BLaER1 treated with 17β-estradiol and CSF1 and Interleukin-3, amounts not matched to agents 10 nM and 100 nM (cell line): ENCODE data around the gene RAD21L1.

Experiments
- H3K27ac ChIP-seq, 11 experiments: shearing (Covaris generic); formaldehyde crosslinking; 2 replicates each; pipeline ENCODE4 v1.8.1; 2022
- H3K27me3 ChIP-seq, 11 experiments: shearing (Covaris generic); formaldehyde crosslinking; 2 replicates each; pipeline ENCODE4 v1.8.1; 2022
- H3K36me3 ChIP-seq, 11 experiments: shearing (Covaris generic); formaldehyde crosslinking; 2 replicates each; pipeline ENCODE4 v1.8.1; 2022
- H3K4me1 ChIP-seq, 10 experiments: shearing (Covaris generic); formaldehyde crosslinking; 2 replicates each; pipeline ENCODE4 v1.8.1; 2022
- H3K4me2 ChIP-seq, 11 experiments: shearing (Covaris generic); formaldehyde crosslinking; 2 replicates each; pipeline ENCODE4 v1.8.1; 2022
- H3K4me3 ChIP-seq, 10 experiments: shearing (Covaris generic); formaldehyde crosslinking; 2 replicates each; pipeline ENCODE4 v1.8.1; 2022
- H3K9ac ChIP-seq, 11 experiments: shearing (Covaris generic); formaldehyde crosslinking; 2 replicates each; pipeline ENCODE4 v1.8.1; 2022
- H3K9me3 ChIP-seq, 11 experiments: shearing (Covaris generic); formaldehyde crosslinking; replicated peaks in 1 of 11; 2 replicates each; pipeline ENCODE4 v1.8.1; 2022
- H4K20me1 ChIP-seq, 11 experiments: shearing (Covaris generic); formaldehyde crosslinking; 2 replicates each; pipeline ENCODE4 v1.8.1; 2022
- Cebpa-rat ChIP-seq, 11 experiments: shearing (Covaris generic); IDR thresholded peaks; 2 replicates each; pipeline ENCODE4 v1.8.1; 2022

RAD21L1 gene

GRCh38 chr20:1191299-1191698 is 34.5 kb upstream of the RAD21L1 start:
- H4K20me1 ChIP-seq, result peaks cover 0 to 7% (median 0%) of the 10 kb centered on the region in 11 experiments; a peak in 2 of 22 replicates
- H3K27me3 ChIP-seq, result peaks cover 3 to 12% (median 7%) of the 10 kb centered on the region in 11 experiments; a peak in 21 of 22 replicates
- no peak for TF ChIP-seq Cebpa-rat (IDR thresholded peaks at IDR 0.05)
- peaks cover 0 to 9% (median 0%) of the 10 kb centered on the region in 10 experiments; a peak in 3 of 20 replicates for H3K4me1 ChIP-seq
- H3K36me3 ChIP-seq, result no peaks in the 10 kb centered on the region
- no peak overlapping the region for H3K9ac ChIP-seq
- H3K27ac ChIP-seq, result no peak overlapping the region
- H3K4me3 ChIP-seq, result no peak overlapping the region
- H3K4me2 ChIP-seq, result no peak overlapping the region
- H3K9me3 ChIP-seq, result no peaks in the 10 kb centered on the region; a peak in 1 of 22 replicates

GRCh38 chr20:1195226-1195625 is 30.6 kb upstream of the RAD21L1 start:
- Histone ChIP-seq H3K4me1 (peaks cover 0 to 2% (median 0%) of the 10 kb centered on the region in 10 experiments; a peak in 1 of 20 replicates), H3K27me3 (no peaks in the 10 kb centered on the region), H3K4me3 (no peak overlapping the region), H4K20me1 (no peaks in the 10 kb centered on the region; a peak in 1 of 22 replicates), H3K4me2 (no peak overlapping the region), H3K36me3 (no peaks in the 10 kb centered on the region), H3K9me3 (no peaks in the 10 kb centered on the region; a peak in 1 of 22 replicates), H3K9ac (no peak overlapping the region), H3K27ac (no peak overlapping the region)
- TF ChIP-seq Cebpa-rat (IDR thresholded peaks at IDR 0.05), result no peak

- Histone ChIP-seq H3K4me1 (no peaks in the 10 kb centered on the region), H3K9me3 (no peaks in the 10 kb centered on the region; a peak in 1 of 22 replicates), H3K27me3 (no peaks in the 10 kb centered on the region), H3K27ac (no peak overlapping the region), H3K9ac (no peak overlapping the region), H3K36me3 (no peaks in the 10 kb centered on the region), H4K20me1 (no peaks in the 10 kb centered on the region), H3K4me3 (no peak overlapping the region), H3K4me2 (no peak overlapping the region)
- TF ChIP-seq Cebpa-rat (IDR thresholded peaks at IDR 0.05), result no peak
Observed at GRCh38 chr20:1196634-1197033, 29.2 kb upstream of the RAD21L1 start.

GRCh38 chr20:1197801-1198200 is 28.0 kb upstream of the RAD21L1 start:
- Histone ChIP-seq H3K9ac (no peak overlapping the region), H3K4me1 (no peaks in the 10 kb centered on the region), H3K4me3 (no peak overlapping the region), H4K20me1 (no peaks in the 10 kb centered on the region), H3K27ac (no peak overlapping the region), H3K4me2 (no peak overlapping the region), H3K9me3 (no peaks in the 10 kb centered on the region; a peak in 1 of 22 replicates), H3K27me3 (no peaks in the 10 kb centered on the region), H3K36me3 (no peaks in the 10 kb centered on the region)
- TF ChIP-seq Cebpa-rat (IDR thresholded peaks at IDR 0.05), result no peak

- H4K20me1 ChIP-seq, result no peaks in the 10 kb centered on the region
- H3K27ac ChIP-seq, result no peak overlapping the region
- H3K9ac ChIP-seq, result no peak overlapping the region
- no peaks in the 10 kb centered on the region for H3K36me3 ChIP-seq
- H3K4me1 ChIP-seq, result no peaks in the 10 kb centered on the region
- no peak overlapping the region for H3K4me2 ChIP-seq
- H3K9me3 ChIP-seq, result no peaks in the 10 kb centered on the region; a peak in 1 of 22 replicates
- no peak overlapping the region for H3K4me3 ChIP-seq
- no peak for TF ChIP-seq Cebpa-rat (IDR thresholded peaks at IDR 0.05)
- no peaks in the 10 kb centered on the region for H3K27me3 ChIP-seq
Observed at GRCh38 chr20:1198751-1199150, 27.1 kb upstream of the RAD21L1 start.

GRCh38 chr20:1199212-1199873 is 26.5 kb upstream of the RAD21L1 start:
- Histone ChIP-seq H3K27me3 (no peaks in the 10 kb centered on the region), H3K27ac (no peak overlapping the region), H3K4me1 (peaks cover 0 to 5% (median under 1%) of the 10 kb centered on the region in 10 experiments; a peak in 3 of 20 replicates), H3K9ac (no peak overlapping the region), H3K4me3 (no peak overlapping the region), H4K20me1 (no peaks in the 10 kb centered on the region), H3K36me3 (no peaks in the 10 kb centered on the region), H3K4me2 (no peak overlapping the region), H3K9me3 (no peaks in the 10 kb centered on the region; a peak in 1 of 22 replicates)
- TF ChIP-seq Cebpa-rat (IDR thresholded peaks at IDR 0.05), result no peak

- Histone ChIP-seq H3K4me1 (peaks cover 0 to 8% (median 2%) of the 10 kb centered on the region in 10 experiments; a peak in 3 of 20 replicates), H3K4me2 (no peak overlapping the region), H3K27ac (no peak overlapping the region), H3K36me3 (no peaks in the 10 kb centered on the region), H4K20me1 (no peaks in the 10 kb centered on the region), H3K9ac (no peak overlapping the region), H3K4me3 (no peak overlapping the region), H3K27me3 (no peaks in the 10 kb centered on the region), H3K9me3 (no peaks in the 10 kb centered on the region; a peak in 1 of 22 replicates)
- TF ChIP-seq Cebpa-rat (IDR thresholded peaks at IDR 0.05), result no peak
Observed at GRCh38 chr20:1199964-1200363, 25.9 kb upstream of the RAD21L1 start.

- Histone ChIP-seq H3K9me3 (no peaks in the 10 kb centered on the region), H3K9ac (no peak within 1 kb of the TSS), H3K4me3 (no peak within 1 kb of the TSS), H3K27me3 (no peaks in the 10 kb centered on the region), H3K4me1 (peaks cover 0 to 8% (median 2%) of the 10 kb centered on the region in 10 experiments; a peak in 3 of 20 replicates), H4K20me1 (no peaks in the 10 kb centered on the region), H3K27ac (no peak within 1 kb of the TSS), H3K4me2 (peak within 1 kb of the TSS in 3 of 11 experiments; percentile 15 to 26 (median 20); a peak in 3 of 22 replicates), H3K36me3 (no peaks in the 10 kb centered on the region)
- no peak for TF ChIP-seq Cebpa-rat (IDR thresholded peaks at IDR 0.05)
Observed at GRCh38 chr20:1202762-1203504, 22.9 kb upstream of the RAD21L1 start, which contains the start of gene C20orf202. C20orf202 (plus strand) TSS chr20:1203454; CDS start chr20:1203586, 132 bp downstream.

- no peak overlapping the region for H3K27ac ChIP-seq
- TF ChIP-seq Cebpa-rat (IDR thresholded peaks at IDR 0.05), result no peak
- no peak overlapping the region for H3K4me2 ChIP-seq
- H3K4me1 ChIP-seq, result peaks cover 0 to 8% (median 2%) of the 10 kb centered on the region in 10 experiments; a peak in 3 of 20 replicates
- no peak overlapping the region for H3K4me3 ChIP-seq
- no peaks in the 10 kb centered on the region for H4K20me1 ChIP-seq
- H3K9ac ChIP-seq, result no peak overlapping the region
- H3K9me3 ChIP-seq, result no peaks in the 10 kb centered on the region
- H3K27me3 ChIP-seq, result no peaks in the 10 kb centered on the region
- no peaks in the 10 kb centered on the region for H3K36me3 ChIP-seq
Observed at GRCh38 chr20:1203630-1204029, 22.2 kb upstream of the RAD21L1 start.
